Body of pancreas (tissue), 4 donors: ENCODE results near the gene ANKMY1. TPM values are rescaled to one million over a fixed set of nuclear protein-coding genes. Genes with fewer than 3 reads are reported as not detected.

Experiments used
- ATAC-seq: fragments of 150-250 bp; one replicate; pipeline ENCODE4 v1.9.1; 2016
- DNase-seq, 4 donors: peaks; one replicate each; pipeline ENCODE4 v3.0.0-alpha.2; 2019
- H3K27ac ChIP-seq, 4 donors: fragments of 200-600 bp; sonication (generic); 1 replicate in 3 of 4; 2 replicates in 1 of 4; pipeline versions ENCODE4 v1.5.1 to v1.6.1; 2016 to 2019; ENCODE audit warnings: mild to moderate bottlenecking in 1 of 4, mixed read lengths in 1 of 4, moderate library complexity in 1 of 4
- H3K27me3 ChIP-seq, 2 donors: fragments of 200-600 bp; sonication (generic); one replicate each; pipeline ENCODE4 v1.6.0; 2016; ENCODE audit warnings: mild to moderate bottlenecking in 1 of 2
- H3K36me3 ChIP-seq, 2 donors: fragments of 200-600 bp; sonication (generic); replicated peaks in 1 of 2; 2 replicates each; pipeline ENCODE4 v1.5.1; 2016; ENCODE audit warnings: low read depth in 2 of 2; ENCODE audit not compliant: insufficient read depth in 1 of 2
- H3K4me1 ChIP-seq: fragments of 200-600 bp; sonication (generic); one replicate; pipeline ENCODE4 v1.6.0; 2016
- H3K4me3 ChIP-seq, 2 donors: fragments of 200-600 bp; sonication (generic); 1 replicate in 1 of 2; 2 replicates in 1 of 2; pipeline ENCODE4 v1.5.1; 2016 to 2019
- H3K9me3 ChIP-seq, 3 donors: fragments of 200-600 bp; sonication (generic); 1 replicate in 2 of 3; 2 replicates in 1 of 3; pipeline ENCODE4 v1.5.1; 2016
- POLR2A ChIP-seq, 3 donors: fragments of 450-650 bp; IDR thresholded peaks; one replicate each; pipeline ENCODE4 v1.6.1; 2016; ENCODE audit warnings: antibody characterized with exemption in 3 of 3, mild to moderate bottlenecking in 2 of 3
- WGBS, 2 donors: methylation state at CpG; one replicate each; pipeline ENCODE4 v1.1.5; 2017; 5-methylcytosine and 5-hydroxymethylcytosine counted together
- intact Hi-C: fragments of 100-400 bp; cut with DNase I; formaldehyde crosslinking; loops from one replicate; pipeline ENCODE4 v1.15.1; 2023
- total RNA-seq, 2 donors: library from RNA; depleted of rRNA; stranded (reverse); fragments of >200 nt; gene quantifications; one replicate each; pipeline ENCODE4 v1.1.0, GENCODE V29; 2016
- TF ChIP-seq, protein P1 (sequence below), 7 experiments: fragments of 450-650 bp in 4 of 7; fragments of 200-600 bp in 3 of 7; sonication (generic) in 3 of 7; IDR thresholded peaks; one replicate each; pipeline ENCODE4 v1.5.1; 2016 to 2019; ENCODE audit warnings: antibody characterized with exemption in 7 of 7

ANKMY1 gene
- total RNA-seq, 2 donors from 2014 or later: 17.9 to 26.0 TPM

- H3K4me3 ChIP-seq: no peak overlapping the region
- no peaks in the 10 kb centered on the region for H3K27me3 ChIP-seq
- H3K27ac ChIP-seq: no peak overlapping the region
- DNase-seq (peak in 1 of 4 donors; percentile 3), ATAC-seq (no peak)
- 84 to 85% methylated on average over 11 to 12 of the region's 12 CpGs for whole genome bisulfite sequencing, 2 donors
- H3K9me3 ChIP-seq: no peaks in the 10 kb centered on the region
- intact Hi-C loops: no loop called here
- H3K36me3 ChIP-seq: no peaks in the 10 kb centered on the region
- H3K4me1 ChIP-seq: no peaks in the 10 kb centered on the region
- TF ChIP-seq, protein P1, sequence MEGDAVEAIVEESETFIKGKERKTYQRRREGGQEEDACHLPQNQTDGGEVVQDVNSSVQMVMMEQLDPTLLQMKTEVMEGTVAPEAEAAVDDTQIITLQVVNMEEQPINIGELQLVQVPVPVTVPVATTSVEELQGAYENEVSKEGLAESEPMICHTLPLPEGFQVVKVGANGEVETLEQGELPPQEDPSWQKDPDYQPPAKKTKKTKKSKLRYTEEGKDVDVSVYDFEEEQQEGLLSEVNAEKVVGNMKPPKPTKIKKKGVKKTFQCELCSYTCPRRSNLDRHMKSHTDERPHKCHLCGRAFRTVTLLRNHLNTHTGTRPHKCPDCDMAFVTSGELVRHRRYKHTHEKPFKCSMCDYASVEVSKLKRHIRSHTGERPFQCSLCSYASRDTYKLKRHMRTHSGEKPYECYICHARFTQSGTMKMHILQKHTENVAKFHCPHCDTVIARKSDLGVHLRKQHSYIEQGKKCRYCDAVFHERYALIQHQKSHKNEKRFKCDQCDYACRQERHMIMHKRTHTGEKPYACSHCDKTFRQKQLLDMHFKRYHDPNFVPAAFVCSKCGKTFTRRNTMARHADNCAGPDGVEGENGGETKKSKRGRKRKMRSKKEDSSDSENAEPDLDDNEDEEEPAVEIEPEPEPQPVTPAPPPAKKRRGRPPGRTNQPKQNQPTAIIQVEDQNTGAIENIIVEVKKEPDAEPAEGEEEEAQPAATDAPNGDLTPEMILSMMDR (IDR thresholded peaks at IDR 0.05): no peak
- TF ChIP-seq POLR2A (IDR thresholded peaks at IDR 0.05): no peak
These were observed 47.9 kb downstream of the ANKMY1 start for GRCh38 chr2:240509667-240510512.

DNA sequence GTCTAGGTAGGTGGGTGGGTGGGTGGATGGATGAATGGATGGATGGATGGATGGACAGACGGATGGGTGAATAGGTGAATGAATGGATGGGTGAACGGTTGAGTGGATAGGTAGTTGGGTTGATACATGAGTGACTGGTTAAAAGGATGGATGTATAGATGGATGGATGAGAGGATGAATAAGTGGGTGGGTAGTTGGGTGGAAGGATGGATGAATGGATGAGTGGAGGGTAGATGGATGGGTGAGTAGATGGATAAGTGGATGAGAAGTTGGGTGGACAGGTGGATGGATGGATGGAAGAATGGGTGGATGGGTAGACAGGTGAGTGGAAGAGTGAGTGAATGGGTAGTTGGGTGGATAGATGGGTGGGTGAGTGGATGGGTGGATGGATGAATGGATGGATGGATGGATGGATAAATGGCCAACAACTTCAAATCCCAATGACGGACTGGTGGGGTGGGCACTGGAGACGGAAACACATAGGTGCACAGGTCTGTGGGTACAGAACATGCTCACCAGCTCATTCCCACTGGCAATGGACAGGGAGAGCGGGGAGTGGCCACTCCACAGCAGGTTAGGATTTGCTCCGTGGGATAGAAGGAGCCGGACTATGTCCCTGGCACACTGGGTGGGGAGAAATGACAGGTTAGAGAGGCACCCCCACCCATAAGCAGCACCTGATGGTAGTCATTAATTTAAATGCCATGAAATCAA, 48.8 kb downstream of the ANKMY1 start:
- WGBS, 2 donors: 99 to 100% methylated on average over 7 of the region's 7 CpGs
- no peaks in the 10 kb centered on the region for H3K9me3 ChIP-seq
- no peak overlapping the region for H3K27ac ChIP-seq
- DNase-seq (peak in 1 of 4 donors; percentile 3), ATAC-seq (no peak)
- H3K4me1 ChIP-seq: no peaks in the 10 kb centered on the region
- H3K36me3 ChIP-seq: no peaks in the 10 kb centered on the region
- H3K4me3 ChIP-seq: no peak overlapping the region
- TF ChIP-seq POLR2A (IDR thresholded peaks at IDR 0.05): no peak
- TF ChIP-seq, protein P1 (IDR thresholded peaks at IDR 0.05): no peak
- intact Hi-C loops: no loop called here
- no peaks in the 10 kb centered on the region for H3K27me3 ChIP-seq

- Histone ChIP-seq H3K27ac (no peak overlapping the region), H3K4me3 (no peak overlapping the region), H3K9me3 (no peaks in the 10 kb centered on the region), H3K27me3 (no peaks in the 10 kb centered on the region), H3K36me3 (no peaks in the 10 kb centered on the region), H3K4me1 (no peaks in the 10 kb centered on the region)
- WGBS, 2 donors: 89 to 100% methylated on average over 3 to 11 of the region's 11 CpGs
- peak in 1 of 4 donors; percentile 3 for DNase-seq
- TF ChIP-seq, protein P1 (IDR thresholded peaks at IDR 0.05): no peak
- TF ChIP-seq POLR2A (IDR thresholded peaks at IDR 0.05): no peak
- ATAC-seq: no peak
- intact Hi-C loops: no loop called here
These were observed 50.0 kb downstream of the ANKMY1 start for GRCh38 chr2:240507778-240508251.

GRCh38 chr2:240507060-240507777, 50.6 kb downstream of the ANKMY1 start:
- H3K4me1 ChIP-seq: no peaks in the 10 kb centered on the region
- TF ChIP-seq, protein P1 (IDR thresholded peaks at IDR 0.05): no peak
- H3K9me3 ChIP-seq: no peaks in the 10 kb centered on the region
- H3K4me3 ChIP-seq: no peak overlapping the region
- ATAC-seq (no peak), DNase-seq (peak in 1 of 4 donors; percentile 6)
- intact Hi-C loops: no loop called here
- 92 to 94% methylated on average over 6 of the region's 6 CpGs for WGBS, 2 donors
- no peak overlapping the region for H3K27ac ChIP-seq
- no peaks in the 10 kb centered on the region for H3K27me3 ChIP-seq
- H3K36me3 ChIP-seq: no peaks in the 10 kb centered on the region
